Adipose tissue (tissue), 3 donors: ENCODE data around the gene MPZL3. TPM values are rescaled to one million over a fixed set of nuclear protein-coding genes. Genes with fewer than 3 reads are reported as not detected.

Experiments
- H3K27ac ChIP-seq: one replicate; pipeline ENCODE4 v1.5.1; 2013; ENCODE audit warnings: low read depth, low read length
- WGBS, 3 donors: extraction: QIAGEN DNeasy Blood & Tissue Kit; methylation state at CpG; one replicate each; pipeline ENCODE4 v1.1.7; 2013; 5-methylcytosine and 5-hydroxymethylcytosine counted together
- polyA plus RNA-seq, 3 donors: library from polyadenylated mRNA; stranded (reverse); fragments of 200-250 nt; gene quantifications; one replicate each; pipeline ENCODE4 v1.2.3, GENCODE V29; 2013
- donor health status: healthy with polysubstance abuse.
- donor health status: Bipolar disorder and iron deficiency.
- donor health status: healthy.

MPZL3 gene
- polyA plus RNA-seq, 3 donors: 1.2 to 3.2 (median 1.8) TPM

DNA sequence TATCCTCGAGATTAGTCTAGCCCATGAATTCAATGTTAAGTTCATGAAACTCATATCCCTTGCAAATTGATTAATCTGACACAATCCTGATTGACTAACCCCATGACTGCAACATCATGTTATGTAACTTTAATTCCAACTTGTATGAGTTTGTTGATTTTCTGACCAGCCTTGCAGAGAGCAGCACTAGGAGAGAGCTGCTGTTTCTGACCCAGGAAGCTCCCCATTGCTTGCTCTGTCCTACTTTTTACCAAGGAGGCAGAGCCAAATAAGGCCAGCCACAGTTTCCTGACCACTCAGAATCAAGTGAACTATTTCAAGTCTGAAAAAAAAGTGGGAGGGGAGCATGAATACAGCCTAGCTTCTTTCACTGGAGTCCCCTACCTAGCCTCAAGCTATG is 13.2 kb downstream of the MPZL3 start:
- no peak overlapping the region for H3K27ac ChIP-seq
- 61 to 90% (median 82%) methylated on average over 1 of the region's 1 CpG for WGBS, 3 donors

DNA sequence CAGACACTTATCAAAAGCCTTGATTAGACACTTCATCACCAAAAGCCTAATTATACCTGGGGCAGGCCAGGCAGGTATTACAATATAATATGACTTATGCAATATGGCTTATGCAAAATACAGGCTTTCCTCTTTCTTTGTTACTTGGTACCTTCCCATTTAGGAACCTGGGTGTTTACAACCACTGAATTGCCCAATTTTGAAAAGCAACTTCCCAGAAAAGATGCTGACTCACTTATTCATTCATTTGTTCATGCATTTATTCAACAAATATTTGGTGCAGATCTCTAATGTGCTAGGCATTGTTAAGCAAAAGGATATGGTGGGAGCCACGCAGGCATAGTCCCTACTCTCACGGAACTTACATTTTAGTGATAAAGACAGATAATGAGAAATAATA is 13.7 kb downstream of the MPZL3 start:
- WGBS, 3 donors: 76 to 96% (median 85%) methylated on average over 2 of the region's 2 CpGs
- no peak overlapping the region for H3K27ac ChIP-seq

DNA sequence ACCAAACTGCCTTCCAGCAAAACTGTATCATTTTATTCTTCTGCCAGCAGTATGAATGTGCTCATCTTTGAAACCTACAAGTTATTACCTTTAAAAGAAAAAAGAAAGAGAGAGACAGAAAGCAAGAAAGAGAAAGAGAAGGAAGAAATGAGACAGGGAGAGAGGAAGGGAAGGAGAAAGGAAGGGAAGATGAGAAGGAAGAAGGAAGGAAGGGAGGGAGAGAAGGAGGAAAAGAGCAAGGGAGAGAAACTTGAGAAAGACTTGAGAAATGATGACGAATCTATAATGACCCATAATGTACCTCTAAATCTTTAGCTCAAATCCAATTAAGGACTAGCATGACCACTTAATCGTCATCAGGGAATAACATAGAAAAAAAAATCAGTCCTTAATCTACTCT is 16.0 kb downstream of the MPZL3 start:
- 68 to 75% (median 74%) methylated on average over 2 of the region's 2 CpGs for WGBS, 3 donors
- H3K27ac ChIP-seq: no peak overlapping the region

DNA sequence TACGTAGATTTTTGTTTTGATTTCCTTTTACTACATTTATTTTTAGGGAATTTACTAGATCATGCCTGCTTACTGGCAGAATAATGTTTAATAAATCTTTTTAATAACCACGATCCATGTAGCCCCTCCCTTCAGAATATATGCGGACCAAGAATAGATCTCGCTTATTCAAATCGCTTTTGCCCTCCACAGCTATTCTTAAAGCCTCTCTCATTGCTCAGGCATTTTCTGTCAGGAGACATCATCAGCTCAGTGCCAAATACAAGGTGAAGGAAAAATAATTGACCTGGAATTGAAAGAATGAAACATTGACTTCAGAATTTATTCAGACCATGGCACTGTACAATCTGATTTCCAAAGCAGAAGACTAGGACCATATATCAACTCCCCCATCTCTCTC is 17.3 kb downstream of the MPZL3 start:
- H3K27ac ChIP-seq: no peak overlapping the region
- 93 to 96% (median 96%) methylated on average over 5 of the region's 5 CpGs for WGBS, 3 donors

DNA sequence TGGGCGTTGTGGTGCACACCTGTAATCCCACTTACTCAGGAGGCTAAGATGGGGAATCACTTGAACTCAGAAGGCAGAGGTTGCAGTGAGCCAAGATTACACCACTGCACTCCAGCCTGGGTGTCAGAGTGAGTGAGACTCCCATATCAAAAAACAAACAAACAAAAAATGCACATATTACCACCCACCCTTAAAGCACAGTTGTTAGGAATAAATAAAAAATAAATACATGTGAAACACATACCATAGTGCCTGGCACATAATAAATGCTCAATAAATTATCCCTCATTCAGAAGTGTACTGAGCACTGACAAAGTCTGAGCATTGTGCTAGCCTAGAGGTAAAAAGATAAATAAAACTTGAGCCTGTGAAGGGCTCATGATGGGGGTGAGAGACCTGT is 18.3 kb downstream of the MPZL3 start:
- H3K27ac ChIP-seq: no peak overlapping the region
- 73 to 89% (median 77%) methylated on average over 1 of the region's 1 CpG for WGBS, 3 donors

DNA sequence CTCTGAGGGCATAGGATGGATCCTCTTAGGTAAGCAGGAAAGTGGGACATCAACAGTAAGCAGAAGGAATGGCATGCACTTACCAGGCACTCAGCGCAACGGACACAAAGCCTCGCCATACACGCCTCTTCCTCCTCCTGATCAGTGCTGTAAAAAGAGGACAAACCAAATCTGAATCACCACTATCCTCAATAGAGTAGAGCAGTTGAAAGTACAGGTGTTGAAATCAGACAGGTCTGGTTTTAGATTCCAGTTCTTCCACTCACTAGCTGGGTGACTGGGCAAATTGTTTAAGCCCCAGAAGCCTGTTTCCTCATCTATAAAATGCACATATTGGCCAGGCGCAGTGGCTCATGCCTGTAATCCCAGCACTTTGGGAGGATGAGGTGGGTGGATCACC is 18.8 kb downstream of the MPZL3 start:
- no peak overlapping the region for H3K27ac ChIP-seq
- WGBS, 3 donors: 85 to 97% (median 94%) methylated on average over 5 of the region's 5 CpGs

DNA sequence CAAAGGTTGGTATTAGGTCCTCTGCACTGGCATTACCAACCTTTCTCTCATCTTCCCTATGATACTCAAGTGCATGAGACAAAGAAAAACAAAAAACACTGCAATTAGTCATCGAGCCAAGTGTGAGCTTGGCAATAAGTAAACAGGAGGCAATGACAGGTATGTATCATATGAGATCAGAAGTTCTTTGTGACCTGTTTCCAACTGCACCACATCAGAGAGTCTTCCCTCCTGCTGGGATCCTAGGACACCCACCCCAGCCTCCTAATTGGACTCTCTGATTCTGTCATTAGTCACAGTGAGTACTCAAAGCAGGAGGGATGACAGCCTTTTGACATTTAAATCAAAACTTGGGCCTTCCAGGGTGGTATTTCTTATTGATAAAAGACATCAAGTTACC is 19.5 kb downstream of the MPZL3 start:
- 77 to 86% (median 83%) methylated on average over 1 of the region's 1 CpG for WGBS, 3 donors
- H3K27ac ChIP-seq: no peak overlapping the region

DNA sequence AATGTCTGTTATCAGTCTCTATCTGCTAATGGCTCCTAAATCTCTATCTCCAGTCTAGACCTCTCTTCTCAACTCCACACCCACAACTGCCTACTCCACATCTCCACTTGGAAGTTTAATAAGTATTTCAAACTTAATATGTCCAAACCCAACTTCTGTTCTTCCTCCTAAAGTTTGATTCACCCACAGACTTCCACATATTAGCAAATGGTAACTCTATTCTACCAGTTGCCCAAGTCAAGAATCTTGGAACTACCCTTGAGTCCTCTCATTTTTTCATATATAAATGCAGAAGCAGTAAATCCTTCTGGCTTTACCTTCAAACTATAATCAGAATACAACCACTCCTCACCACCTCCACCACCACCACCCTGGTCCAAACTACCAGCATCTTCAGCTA is 20.7 kb downstream of the MPZL3 start:
- no peak overlapping the region for H3K27ac ChIP-seq

DNA sequence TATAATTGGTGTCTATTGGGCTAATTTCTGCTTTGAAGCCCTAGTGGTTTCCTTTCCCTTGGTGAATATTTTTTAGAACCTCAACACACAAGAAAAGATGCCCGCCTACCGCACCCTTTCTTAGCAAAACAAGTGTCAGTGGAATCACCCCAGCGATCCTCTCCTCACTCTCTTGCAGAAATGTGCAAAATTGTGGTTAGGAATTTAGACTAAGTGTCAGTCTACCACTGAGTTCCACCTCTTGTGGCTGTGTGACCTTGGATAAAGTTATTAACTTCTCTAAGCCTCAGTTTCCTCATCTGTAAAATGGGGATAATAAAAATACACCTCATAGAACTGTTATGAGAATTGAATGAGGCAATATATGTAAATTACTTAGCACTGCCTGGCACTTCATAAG is 22.1 kb downstream of the MPZL3 start:
- 83 to 90% (median 88%) methylated on average over 3 of the region's 3 CpGs for WGBS, 3 donors
- H3K27ac ChIP-seq: peak overlapping the region; percentile 42

DNA sequence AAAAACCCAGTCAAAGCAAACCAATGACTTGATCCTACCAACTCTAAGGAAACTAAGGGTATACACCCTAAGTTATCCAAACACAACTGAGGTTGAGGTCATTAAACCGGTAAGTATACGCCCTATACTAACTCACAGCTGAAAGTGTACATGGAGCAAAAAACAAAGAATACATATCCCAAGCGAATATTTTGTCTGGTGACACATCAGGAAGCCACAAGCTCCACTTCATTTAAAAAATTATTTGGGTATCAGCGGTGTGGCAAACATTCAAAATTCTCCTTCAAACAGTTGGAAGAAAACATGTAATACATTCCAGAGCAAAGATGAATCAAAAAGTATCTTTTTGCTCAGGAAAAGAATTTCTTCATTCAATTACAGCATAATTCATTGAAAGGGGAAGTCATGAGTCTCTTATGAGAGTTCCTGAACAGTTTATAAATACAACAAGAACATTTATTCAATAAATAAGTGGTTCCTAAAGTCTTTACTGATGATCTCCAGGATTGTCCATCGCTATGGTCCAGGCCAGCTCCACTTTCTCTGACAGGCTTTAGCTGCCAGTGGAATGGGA is 22.8 kb downstream of the MPZL3 start:
- 49 to 80% (median 61%) methylated on average over 5 of the region's 5 CpGs for WGBS, 3 donors

DNA sequence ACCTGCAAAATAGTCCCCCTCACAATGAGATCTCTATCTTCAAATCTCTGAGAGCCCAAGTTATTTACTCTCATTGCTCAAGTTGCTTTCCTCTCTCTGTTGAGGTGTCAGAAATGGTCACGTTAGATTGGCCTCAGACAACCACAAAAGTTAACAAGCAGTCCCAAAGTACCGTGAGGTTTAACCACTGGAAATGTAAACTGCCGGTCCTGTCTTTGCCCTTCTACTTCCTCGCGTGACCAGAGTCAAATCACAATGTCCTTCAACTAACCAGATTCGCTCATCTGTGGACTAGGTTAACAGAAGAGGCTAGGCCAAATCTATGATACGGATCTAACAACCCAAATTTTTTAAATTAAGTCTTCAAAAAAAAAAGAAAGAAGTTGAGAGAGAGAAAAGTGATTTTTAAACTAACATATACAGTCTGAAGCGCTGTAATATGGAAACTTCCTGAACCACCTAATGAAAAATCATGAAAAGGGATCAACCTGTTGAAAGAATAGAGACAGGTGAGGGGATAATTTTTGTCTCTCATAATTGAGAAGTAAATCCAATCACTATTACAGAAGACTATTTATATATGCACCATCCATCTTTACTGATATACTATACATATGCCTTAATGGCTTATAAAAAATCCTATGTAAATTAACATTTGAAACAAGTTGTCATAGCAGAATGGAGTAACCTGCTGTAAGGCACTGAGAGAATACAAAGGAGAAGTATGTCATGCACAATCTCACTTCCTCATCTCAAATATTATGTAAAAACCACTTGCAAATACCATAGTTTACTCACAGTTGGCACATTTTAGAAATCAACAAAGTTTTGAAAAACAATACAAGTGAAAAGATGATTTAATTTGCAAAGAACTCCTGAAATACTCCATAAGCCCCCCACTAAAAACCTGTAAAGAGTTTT is 24.0 kb downstream of the MPZL3 start:
- no peak overlapping the region for H3K27ac ChIP-seq
- WGBS, 3 donors: 67 to 89% (median 68%) methylated on average over 8 of the region's 8 CpGs

More for the DNA sequence above, 22.8 kb downstream of the MPZL3 start:
- no peak overlapping the region for H3K27ac ChIP-seq

DNA sequence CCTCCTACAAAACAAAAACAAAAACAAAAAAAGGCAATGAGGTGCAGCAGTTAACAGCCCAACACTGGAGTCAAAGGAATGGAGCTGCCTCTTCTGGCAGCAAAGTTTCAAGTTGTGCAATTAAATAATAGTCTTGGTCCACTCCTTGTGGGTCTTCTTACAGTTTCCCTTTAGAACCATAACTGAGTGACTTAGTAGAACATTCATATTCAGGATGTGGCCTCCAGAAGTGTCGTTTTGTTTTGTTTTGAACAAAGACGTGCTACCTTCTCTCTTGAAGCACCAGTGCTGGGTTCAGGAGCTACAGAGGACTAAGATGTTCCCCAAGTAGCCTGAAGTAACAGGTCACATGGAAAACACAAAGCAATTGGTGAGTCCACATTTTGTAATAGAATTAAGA is 25.4 kb downstream of the MPZL3 start:
- no peak overlapping the region for H3K27ac ChIP-seq
- 36 to 71% (median 57%) methylated on average over 2 of the region's 2 CpGs for WGBS, 3 donors

DNA sequence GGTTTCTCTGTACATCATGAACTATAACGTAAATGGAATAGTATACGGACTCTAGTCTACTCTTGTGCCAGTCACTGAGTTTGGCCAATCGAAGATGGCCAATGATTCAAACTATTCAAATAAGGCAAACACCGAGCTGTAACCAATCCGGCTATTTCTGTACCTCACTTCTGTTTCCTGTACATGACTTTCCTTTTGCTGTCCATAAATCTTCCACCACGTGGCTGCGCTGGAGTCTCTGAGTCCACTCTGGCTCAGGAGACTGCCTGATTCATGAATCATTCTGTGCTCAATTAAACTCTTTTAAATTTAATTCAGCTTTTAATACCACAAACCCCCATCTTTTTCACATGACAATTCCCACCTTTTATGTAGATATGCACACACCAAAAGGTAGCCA is 25.9 kb downstream of the MPZL3 start:
- WGBS, 3 donors: 37 to 75% (median 43%) methylated on average over 7 of the region's 7 CpGs
- no peak overlapping the region for H3K27ac ChIP-seq

DNA sequence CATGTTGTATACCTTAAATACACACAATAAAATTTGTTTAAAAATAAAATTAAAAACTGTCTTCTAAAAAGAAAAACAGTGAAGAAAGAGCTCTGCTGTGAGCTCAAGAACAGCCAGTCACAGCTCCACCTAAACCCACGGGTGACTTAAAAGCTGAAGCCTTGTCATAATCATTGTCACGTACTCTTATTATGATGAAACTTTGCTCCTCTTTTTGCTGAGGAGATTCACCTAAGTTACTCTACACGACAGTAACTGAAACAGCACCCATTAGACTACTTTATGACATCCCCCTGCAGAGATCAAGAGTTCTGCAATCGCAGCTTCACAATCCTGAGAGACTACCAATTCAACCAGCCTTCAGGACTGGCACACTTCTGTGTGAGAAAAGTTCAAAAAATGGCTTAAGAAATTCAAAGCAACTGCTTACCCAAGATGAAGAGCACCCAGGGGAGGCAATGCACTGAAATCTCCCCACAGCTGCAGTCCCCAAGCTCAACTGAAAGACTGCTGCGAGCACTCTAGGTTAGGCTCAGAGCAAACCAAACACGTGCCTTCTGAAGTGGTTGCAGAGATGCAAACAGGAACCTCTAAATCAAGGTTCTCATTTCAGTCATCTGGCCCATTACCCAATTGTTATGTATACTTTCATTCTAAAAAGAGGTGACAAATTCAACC is 27.5 kb downstream of the MPZL3 start, which contains the start of gene JAML:
JAML (minus strand) TSS at position 501 of the 678 bp plus-strand sequence. CDS start 10,145 bp downstream, outside the sequence.
- WGBS, 3 donors: 41 to 73% (median 47%) methylated on average over 6 of the region's 6 CpGs

DNA sequence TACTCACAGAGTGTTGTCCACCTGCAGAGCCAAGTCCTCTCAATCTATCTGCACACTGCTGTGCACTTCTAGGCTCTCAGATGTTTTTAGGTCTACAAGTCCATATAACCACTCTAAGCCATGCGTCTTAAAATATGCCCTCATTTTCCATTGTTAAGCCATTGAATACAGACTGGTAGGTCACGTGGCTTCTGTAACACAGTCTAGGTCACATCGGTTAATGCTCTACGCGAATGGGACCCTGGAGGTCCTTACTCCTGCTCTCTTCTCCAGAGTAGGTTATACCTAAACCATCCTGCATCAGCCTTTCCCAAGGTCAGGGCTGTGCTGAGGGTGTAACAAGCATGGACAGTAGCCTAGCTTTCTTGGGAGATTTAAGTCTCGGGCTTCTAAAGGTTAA is 28.2 kb downstream of the MPZL3 start:
- H3K27ac ChIP-seq: no peak overlapping the region

More for the DNA sequence above, 27.5 kb downstream of the MPZL3 start, which contains the start of gene JAML:
- H3K27ac ChIP-seq: no peak within 1 kb of the TSS

DNA sequence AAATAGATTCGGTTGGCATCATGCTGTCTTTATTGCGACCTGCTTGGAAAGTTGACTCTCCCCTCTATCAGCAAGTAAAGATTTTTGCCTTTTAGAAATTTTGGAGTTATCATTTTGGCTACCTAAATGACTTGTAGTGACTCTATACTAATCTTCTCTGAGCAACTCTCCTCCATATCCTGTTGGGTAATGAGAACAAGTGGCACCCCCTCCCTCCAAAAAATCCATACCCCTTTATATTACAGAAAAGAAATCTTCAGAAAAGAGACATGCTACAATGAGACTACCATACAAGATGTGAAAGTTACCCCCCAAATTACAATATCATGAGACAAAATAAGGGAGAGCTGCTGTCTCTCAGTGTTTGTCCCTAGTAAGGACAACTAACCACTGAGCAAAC is 28.6 kb downstream of the MPZL3 start:
- no peak overlapping the region for H3K27ac ChIP-seq
- WGBS, 3 donors: 61 to 85% (median 71%) methylated on average over 2 of the region's 2 CpGs

More for the DNA sequence above, 28.2 kb downstream of the MPZL3 start:
- 60 to 72% (median 67%) methylated on average over 6 of the region's 6 CpGs for WGBS, 3 donors

DNA sequence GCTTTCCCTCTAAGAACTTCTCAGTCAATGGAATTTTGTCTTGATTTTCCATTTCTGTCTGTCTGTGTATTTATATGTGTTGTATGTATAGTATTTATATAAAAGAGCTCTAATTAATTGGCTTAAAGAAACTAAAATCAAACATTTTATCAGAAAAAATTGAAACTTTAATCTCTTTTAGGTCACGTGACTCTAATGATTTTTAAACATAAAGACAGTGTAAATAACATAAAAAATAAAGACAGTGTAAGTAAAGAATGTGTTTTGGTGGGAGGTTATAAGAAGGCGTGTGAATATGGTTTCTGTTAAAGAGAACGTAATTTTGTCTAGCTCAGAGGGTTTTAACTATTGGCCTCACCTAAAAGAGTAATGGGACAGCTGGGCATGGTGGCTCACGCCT is 29.7 kb downstream of the MPZL3 start:
- H3K27ac ChIP-seq: no peak overlapping the region
- WGBS, 3 donors: 62 to 83% (median 70%) methylated on average over 4 of the region's 4 CpGs

DNA sequence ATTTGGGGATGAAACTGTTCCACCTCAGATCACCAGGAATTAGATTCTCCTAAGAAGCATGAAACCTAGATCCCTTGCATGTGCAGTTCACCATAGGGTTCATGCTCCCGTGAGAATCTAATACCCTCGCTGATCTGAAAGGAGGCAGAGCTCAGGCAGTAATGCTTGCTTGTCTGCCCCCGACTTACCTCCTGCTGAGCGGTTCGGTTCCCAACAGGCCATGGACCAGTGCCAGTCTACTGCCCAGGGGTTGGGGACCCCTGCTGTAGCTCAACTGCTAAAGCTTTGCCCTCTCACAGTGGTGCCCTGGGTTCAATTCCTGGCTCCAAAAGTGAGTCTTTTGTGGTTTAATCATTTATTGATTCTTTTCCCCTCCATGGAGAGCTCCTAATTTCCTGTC is 30.7 kb downstream of the MPZL3 start:
- H3K27ac ChIP-seq: no peak overlapping the region
- 71 to 80% (median 74%) methylated on average over 5 of the region's 5 CpGs for WGBS, 3 donors

DNA sequence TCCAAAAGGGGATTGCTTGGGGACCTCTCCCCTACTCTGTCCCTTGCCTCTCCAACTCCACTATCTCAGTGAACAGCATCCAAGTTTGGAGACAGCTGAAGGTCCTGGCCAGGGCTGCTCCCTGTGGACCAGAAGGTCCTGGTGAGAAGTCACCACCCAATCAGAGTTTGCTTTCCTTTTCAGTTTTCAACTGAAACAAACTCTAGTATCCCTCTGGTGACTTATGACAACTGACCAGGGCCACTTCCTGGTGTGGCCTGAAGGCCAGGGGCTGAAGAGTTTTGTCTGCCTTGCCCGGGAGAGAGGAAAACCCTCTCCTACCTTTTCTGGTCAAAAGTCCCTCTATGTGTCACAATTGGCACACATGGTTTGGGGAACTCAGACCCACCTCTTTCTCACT is 32.4 kb downstream of the MPZL3 start:
- 38 to 65% (median 63%) methylated on average over 1 of the region's 1 CpG for WGBS, 3 donors
- H3K27ac ChIP-seq: no peak overlapping the region
